UCSD-AML1 (cell line): ENCODE results near the gene SNED1.

Experiments
- DNase-seq: peaks from one replicate; lab custom pipeline; 2025; ENCODE audit not compliant: unreplicated experiment; lab: John Stamatoyannopoulos, UW

Gene SNED1

DNA sequence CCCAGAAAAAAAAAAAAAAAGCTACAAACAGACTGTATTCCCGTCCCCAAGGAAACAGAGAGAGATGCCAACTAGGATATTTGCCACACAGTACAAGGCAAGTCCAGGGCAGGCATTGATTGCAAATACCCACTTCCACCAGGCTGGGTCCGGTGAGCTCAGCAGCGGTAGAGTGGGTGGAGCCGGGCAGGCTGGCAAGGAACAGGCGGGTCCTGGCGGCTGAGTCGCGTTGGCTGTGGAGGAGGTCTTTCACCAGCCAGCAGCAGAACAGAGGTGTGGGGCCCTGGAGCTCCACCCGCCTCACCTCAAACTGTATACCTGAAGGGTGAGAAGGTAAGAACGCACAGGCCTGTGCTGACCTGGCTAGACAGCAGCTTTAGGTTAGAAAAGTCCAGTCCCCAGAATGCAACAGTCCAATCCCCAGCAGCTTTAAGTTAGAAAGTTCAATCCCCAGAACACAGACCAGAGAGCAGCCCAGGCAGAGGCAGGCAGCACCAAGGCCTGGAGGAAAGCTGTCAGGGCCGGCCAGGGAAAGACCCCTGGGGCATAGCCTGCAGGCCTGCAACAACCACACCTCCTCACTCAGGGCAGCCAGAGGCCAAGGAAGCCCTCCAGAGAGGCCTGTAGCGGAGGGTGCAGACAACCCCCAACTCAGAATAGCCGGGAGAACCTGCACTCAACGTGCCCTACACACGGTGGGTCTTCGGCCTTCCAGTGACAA lies 125.6 kb downstream of the SNED1 start:
- no peak for DNase-seq

- no peak for DNase-seq
Observed at GRCh38 chr2:241125626-241126025, 127.2 kb downstream of the SNED1 start.

DNA sequence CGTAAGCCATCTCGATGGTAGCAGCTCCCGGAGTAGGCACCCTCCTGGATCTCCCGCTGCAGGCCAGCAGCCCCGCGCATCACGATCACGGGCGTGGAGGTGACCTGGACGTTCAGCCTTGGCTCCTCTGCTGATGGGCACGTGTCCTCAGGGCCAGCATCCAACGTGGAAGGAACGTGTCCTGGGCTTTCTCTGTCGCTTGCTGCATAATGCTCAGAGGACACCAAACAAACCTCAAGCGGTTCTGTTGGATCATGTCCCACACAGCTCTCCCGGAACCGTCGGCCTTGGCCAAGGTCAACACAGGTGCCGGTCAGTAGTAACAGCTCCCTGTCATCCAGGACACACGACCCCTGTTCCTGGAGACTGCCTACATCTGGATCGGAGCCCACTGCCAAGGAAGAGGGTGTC lies 127.8 kb downstream of the SNED1 start:
- no peak for DNase-seq

- no peak for DNase-seq
Observed at GRCh38 chr2:241126771-241127202, 128.4 kb downstream of the SNED1 start.

DNA sequence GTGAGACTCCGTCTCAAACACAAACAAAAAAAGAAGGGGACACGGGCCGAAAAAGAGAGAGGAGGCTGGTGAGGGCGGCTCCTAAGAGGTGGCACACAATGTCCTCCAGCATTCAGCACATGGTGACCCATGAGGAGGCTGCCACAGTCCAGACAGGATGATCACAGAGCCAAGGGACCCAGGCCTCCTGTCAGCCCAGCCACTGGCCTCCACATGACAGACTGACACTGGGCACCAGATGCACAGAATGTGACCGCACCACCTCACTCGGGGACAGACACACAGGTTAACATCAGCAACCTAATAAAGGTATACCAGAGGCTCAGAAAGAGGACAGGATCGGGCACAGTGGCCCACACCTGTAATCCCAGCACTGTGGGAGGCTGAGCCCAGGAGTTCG lies 129.8 kb downstream of the SNED1 start:
- no peak for DNase-seq

DNA sequence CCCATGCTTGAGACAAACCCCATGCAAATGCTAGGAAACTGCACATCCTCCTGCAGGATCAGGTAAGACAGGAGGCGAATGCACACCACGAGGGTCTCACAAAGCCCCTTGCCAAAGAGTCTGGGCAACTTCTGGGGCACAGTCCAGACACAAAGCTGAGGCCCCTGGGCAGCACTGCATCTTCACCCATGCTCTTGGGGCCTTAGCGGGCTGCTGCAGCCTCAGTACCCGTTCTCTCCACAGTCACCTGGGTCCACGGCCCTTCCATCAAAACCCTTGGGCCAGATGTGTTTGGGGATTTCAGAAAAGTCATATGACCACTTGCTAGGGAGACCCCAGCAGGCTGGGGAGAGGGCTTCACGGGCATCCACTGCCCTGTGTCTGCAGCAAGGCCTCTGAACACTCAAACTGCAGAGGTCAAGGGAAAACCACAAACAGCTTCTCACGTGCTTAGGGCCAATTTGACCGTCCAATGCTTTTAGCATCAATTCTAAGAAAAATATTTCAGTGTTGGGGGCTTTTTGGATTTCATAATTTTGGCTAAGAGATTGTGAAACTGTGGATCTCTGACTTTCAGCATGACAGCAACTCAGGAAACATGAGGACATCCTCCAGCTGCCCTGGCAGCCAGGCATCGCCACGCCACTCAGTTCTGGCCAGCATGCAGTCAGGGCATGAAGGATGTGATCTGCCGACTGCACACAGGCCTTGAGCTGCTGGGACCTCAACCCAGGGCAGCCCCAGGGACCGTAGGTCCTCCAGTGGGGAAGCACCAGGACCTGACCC lies 130.9 kb downstream of the SNED1 start:
- DNase-seq: no peak

- no peak for DNase-seq
Observed at GRCh38 chr2:241130316-241130715, 131.9 kb downstream of the SNED1 start.

DNA sequence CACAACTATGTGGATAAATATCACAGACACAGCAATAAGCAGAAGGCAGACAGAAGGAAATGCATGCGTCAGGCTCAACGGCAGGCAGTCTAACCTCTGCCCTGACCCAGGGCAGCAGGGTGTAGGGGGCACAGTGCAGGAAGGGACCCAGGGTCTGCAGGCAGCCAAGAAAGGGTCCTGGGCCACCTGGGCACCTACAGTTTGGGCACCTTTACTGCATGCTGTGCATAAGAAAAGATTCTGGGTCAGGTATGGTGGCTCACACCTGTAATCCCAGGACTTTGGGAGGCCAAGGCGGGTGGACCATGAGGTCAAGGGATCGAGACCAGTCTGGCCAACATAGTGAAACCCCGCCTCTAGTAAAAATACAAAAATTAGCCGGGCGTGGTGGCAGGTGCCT lies 133.1 kb downstream of the SNED1 start:
- DNase-seq: no peak

GRCh38 chr2:241132538-241133435 lies 134.4 kb downstream of the SNED1 start:
- no peak for DNase-seq

GRCh38 chr2:241133436-241133820 lies 135.0 kb downstream of the SNED1 start:
- no peak for DNase-seq

- DNase-seq: no peak
Observed at GRCh38 chr2:241134711-241135110, 136.3 kb downstream of the SNED1 start.

DNA sequence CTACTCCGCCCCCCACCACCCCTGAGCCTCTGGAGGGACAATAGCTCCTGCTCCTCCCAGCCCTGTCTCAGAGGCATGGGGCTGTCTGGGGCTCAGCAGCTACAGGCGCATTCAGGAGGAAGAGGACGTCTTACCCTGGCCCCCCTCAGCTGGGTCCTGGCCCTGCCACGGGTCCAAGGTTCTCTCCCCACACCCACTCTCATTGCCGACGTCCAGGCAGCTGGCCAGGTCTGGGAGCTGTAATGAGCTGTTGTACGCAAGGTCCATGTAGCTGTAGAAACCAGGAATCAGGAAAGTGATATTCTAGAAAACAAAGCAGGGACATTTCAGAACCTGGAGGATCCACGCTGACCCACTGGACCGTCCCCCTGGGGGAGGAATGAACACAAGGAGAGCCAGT lies 137.3 kb downstream of the SNED1 start:
- no peak for DNase-seq

DNA sequence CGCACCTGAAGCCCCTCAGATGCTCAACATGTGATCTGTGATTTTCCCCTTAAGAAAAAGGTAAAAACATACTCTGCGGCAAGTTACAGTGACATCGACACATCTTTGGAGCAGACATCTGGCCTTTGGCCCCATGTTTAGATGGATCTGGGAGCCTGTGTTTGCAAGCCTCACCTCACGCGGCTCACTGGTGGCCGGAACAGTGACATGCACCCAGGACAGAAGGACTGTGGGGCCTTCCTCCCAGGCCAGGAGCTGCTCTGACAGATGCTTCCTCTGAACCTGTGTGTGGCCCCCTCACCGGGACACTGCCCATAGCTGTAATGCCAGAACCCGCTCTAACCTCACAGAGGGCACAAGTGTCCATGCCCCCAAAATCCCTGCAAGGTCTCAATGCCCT lies 137.8 kb downstream of the SNED1 start:
- no peak for DNase-seq

DNA sequence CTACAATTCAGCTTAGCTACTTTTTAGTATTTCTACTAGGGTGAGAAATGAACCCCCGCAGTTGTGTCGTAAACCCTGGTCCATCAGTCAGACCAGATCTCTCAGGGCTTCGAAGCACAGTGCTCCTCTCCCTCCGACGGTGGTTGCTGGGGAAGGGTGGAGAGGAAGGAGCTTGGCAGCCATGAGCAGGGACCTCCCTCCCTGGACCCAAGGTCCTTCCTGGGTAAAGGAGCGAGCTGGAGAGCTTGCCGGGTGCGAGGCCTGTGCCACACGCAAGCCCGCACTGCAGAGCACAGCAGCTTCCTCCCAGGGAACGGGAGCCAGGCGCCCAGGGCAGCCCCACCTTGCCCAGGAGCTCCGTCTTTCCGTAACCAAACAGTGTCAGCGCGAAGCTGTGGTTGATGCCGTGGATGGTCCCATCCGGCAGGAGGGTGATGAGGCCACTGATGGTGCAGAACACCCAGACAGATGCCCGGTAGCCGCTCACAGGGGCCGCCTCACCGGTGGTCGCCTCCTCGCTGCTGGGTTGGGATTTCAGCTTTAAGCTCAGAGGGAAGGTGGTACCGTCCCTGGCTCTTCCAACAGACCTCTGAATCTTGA lies 138.3 kb downstream of the SNED1 start:
- no peak for DNase-seq

- no peak for DNase-seq
Observed at GRCh38 chr2:241137276-241138190, 139.1 kb downstream of the SNED1 start.

DNA sequence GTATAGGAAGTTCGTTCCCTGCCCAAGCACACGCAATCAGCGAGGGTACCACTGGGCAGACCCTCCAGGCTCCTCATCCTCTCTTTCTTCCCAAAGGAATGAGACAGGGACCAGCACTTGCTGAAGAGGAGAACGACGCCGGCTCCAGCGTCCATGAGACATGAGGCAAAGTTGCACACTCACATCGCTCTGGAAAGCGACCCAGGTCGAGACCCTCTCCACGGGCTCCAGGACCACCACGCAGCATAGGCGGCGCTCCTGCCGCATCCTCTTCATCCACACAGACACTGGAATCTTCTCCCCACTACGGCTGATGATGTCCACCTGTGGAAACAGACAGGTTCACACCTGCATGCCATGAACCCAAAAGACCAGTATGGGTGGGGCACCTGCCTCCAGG lies 140.1 kb downstream of the SNED1 start:
- DNase-seq: no peak

- DNase-seq: no peak
Observed at GRCh38 chr2:241139531-241140444, 141.4 kb downstream of the SNED1 start.

- no peak for DNase-seq
Observed at GRCh38 chr2:241140445-241140840, 142.0 kb downstream of the SNED1 start.

DNA sequence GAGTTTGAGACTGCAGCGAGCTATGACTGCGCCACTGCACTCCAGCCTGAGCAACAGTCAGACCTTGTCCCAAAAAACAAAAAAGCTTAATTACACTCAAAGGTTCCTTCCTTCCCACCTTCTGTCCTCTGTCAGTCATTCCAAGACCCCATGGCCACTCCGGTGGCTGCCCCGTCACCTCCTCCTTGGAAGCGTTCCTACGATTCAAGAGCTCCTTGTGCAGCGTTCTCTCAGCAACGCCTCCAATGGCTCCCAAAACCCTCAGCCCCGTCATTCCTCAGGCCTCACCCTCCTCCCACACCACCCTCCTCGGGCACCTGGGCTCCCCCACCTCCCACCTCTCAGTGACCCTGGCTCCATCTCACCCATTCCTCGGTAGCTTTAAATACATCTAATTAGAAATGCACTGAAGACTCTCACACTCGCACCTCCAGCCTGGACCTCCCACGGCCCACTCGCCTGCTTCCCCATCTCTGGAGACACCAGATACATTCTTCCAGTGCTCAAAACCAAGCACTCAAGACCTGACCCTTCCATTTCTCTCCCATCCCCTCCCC lies 142.9 kb downstream of the SNED1 start:
- no peak for DNase-seq
